Stimulated activated CD4-positive, alpha-beta T cell treated with anti-CD3 and anti-CD28 coated beads, Interleukin-1b, Interleukin-23, amount 100 ng/mL, for 24 hours (primary cell): ENCODE measurements around the gene PXK.
A peak's percentile ranks its signal among the peaks of the same experiment; 100 is the strongest.
"Not testable (repeated sequence)": the region's sequence is repeated elsewhere in the genome, so short reads cannot be mapped to it uniquely, and the experiment has no call there.

Experiments used
- DNase-seq, 4 experiments: peaks; one replicate each; pipeline ENCODE4 v3.0.0-alpha.2; 2020; ENCODE audit warnings: low read depth in 4 of 4, low spot score in 1 of 4

Gene PXK

DNA sequence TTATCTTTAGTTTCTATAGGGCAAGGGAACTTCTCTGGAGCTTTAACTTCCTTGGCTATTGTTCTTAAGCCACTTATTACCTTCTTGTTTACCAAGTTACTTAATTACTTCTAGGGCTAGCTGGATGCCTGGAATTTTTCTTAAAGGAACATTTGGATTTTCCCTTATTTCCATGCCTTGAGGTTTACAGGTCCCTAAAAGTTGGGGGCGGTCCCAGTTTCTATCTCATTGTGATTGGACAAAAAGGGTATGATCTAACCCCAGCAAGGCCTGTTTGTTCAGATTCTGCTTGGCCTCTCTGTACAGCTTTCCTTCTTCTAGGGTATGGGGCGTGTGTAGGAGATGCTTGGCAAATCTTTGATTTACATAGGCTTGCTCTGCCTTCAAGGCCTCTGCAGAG, 83.5 kb downstream of the PXK start:
- no peak for DNase-seq

DNA sequence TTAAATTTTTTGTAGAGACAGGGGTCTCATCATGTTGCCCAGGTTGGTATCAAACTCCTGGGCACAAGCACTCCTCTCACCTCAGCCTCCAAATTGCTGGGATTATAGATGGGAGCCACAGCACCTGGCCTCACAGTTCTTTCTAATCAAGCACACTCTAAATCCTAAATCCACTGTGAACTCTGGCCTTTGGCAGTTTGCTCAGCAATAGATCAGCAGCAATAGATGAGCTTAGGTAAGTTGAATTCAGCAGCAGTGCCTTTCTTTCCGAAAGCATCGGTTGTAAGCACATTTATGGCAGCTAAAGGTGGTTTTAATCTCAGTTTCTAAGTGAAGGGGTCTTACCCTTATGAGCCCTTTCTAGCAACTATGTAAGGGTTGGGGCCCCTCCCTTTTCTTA, 84.4 kb downstream of the PXK start:
- no peak for DNase-seq

DNA sequence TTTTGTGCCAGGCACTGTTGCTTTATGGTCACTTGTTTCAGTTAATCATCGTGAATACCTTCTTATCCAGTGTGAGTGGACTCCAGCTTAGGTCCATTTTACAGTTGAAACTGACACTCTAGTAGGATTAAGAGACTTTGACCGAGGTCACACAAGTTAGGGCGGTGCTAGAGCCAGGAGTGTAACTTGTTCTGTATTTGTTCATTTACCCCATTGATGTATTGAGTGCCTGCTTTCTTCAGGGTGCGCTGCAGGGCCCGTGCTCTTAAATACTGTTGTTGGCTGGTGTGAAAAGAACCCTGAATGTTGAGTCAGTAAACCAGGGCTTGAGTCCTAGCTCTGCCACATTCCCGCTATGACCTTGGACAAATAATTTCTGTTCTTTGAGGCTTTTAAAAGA, 85.5 kb downstream of the PXK start:
- no peak for DNase-seq

DNA sequence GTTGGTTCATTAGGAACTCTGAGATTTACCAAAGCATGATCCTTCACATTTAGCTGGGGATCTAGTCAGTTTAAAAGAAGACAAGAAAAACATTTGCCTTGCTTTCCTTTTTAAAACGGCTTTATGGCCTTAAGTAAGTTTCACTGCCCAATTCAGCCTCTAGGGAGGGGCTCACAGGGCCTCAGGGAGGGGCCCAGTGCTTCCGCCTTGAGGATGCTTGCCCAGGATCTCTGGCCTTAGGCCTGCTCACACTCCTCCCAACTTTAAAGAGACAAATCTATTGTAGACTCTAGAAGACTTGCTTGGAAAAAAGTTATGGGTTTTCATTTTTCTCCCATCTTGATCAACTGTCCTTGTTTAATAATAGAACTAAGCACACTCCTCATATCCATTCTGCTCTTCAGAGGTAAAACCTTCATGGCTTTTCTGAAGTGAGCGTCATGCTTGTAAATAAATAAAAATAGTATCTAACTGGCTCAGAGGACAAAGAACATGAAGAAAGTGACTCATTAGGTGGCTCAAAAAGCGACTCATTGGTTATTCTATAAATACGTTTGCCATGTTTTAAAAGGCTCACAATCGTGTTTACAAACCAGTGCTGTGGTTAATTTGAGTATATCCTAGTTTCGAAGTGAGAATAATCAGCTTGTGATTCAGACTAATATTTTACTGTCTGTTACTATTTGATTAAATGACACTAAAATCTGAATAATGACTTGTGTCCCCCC, 87.3 kb downstream of the PXK start:
- DNase-seq = no peak

DNA sequence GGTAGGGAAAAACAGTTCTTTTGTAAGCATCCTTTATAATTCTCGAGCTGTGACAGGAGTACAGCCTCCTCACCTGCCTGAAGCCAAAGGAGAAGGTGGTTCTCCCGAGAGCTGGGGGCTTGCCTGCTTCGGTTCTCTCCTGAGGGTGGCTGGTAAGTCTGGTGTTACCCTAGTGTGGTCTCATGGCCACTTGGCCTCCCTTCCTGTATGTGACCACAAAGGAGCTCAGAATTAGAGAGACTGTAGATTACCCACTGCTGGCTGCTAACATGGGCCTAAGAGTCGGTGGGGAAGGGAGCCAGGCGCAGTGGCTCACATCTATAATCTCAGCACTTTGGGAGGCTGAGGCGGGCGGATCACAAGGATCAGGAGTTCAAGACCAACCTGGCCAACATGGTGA, 88.3 kb downstream of the PXK start:
- no peak for DNase-seq

DNA sequence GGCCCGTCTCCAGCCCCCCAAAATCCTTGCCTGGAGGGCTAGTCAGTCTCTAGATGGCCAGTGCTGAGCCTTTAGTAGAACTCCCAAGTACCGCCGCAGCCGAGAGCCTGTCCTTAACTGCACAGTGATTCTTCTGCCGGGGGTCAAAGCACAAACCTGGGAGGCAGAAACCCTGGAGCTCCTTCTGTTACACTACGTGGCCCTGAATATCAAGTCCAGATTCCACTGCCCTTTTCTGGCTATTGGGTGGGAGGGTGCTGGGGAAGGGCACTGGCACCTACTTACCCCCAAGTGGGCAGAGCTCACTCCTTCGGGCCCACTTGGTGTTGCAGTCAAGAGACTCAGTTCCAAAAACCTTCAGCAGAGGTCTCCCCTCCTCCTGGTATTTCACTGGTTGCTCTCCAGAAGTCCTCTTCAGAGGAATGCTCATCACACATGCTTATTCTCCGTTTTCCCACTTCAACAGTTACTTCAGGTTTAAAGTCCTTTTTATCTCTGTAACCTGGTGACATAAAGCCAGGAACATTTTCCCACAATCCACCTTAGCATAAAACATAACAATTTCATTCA, 90.1 kb downstream of the PXK start:
- no peak for DNase-seq

DNA sequence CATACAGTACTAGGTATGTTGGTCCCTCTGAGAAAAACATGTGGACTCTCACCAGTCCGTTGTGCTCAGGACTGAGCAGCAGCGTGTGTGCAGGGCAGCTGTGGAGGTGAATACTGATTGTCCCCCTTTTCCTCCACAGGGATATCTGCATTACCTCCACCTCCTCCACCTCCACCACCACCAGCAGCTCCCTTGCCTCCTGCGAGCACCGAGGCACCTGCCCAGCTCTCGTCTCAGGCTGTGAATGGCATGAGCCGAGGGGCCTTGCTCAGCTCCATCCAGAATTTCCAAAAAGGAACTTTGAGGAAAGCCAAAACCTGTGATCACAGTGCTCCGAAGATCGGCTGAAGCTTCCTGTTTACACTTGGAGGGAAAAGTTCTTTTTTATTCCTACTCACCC, 91.9 kb downstream of the PXK start:
- DNase-seq = no peak

DNA sequence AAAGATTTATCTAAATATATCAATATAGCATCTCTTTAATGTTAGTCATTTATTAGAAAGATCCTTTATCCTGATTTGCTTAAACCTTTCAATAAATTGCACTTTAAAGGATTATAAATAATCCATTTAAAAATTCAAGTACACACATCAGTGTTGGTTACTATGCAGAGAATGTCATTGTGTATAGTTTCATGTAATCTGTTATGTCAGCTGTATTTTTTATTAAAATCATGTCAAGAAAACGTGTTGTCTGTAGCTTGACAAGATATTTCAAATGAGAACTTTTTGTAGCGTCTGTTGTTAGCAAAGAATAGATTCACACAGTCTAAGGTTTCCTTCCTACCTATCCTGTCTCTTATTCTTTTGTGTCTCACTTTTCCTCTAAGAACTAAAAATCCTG, 93.1 kb downstream of the PXK start:
- DNase-seq = no peak

DNA sequence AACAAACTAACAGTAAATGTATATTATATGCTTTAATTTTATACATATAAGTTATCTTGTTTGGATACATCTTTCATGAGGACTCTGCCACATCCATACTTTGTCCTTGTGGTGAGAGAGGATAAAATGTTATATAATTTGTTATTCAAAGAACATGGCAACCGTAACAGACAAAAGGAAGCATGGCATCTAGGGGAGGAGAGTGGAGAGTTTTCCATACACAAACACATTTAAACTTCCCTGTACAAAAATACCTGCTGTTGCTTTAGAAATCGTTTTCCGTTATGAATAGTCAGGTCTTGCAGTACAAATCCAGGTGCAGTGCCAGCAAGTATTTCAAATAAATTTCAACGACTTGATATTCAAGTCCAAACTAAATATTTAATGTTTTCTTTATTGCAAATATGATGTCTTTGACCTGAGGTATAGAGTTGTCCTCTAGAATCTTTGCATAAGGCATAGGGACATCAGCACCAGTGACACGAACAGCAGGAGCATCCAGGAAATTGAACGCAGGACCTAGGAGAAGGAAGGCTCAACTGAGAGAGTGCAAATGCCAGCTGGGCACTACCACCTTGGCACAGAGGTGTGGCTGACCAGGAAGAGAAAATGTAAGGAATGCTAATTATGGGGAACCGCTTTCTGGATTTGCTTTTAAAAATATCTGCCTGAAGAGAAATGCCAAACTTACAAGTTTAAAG, 95.1 kb downstream of the PXK start:
- no peak for DNase-seq

DNA sequence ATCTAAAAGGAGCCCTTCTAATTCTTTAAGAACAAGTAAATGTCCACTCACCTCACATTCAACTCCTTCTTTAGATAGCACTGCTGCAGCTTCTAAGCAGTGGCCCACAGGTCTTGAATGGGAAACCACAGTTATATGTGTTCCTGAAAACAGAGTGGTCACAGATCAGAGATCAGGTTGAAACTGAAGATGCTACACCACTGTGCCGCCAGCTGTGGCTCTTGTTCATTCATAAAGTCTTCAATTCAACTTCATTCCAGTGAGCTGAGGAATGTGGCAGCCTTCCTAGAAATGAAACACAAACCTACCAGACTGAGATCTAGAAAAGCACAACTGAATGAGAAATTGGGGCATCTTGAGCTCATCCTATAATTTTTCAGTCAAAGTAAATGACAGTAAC, 97.0 kb downstream of the PXK start:
- DNase-seq = no peak

DNA sequence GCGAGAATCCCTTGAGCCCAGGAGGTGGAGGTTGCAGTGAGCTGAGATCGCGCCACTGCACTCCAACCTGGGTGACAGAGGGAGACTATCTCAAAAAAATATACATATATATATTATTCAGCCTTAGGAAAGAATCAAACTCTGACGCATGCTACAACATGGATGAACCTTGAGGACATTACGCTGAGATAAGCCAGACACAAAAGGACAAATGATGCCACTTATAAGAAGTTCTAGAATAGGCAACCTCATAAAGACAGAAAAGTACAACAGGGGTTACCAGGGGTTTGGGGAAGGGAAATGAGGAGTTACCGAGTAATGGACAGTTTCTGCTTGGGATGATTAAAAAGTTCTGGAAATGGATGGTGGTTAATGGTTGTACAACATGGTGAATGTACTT, 100.2 kb downstream of the PXK start:
- no peak for DNase-seq

DNA sequence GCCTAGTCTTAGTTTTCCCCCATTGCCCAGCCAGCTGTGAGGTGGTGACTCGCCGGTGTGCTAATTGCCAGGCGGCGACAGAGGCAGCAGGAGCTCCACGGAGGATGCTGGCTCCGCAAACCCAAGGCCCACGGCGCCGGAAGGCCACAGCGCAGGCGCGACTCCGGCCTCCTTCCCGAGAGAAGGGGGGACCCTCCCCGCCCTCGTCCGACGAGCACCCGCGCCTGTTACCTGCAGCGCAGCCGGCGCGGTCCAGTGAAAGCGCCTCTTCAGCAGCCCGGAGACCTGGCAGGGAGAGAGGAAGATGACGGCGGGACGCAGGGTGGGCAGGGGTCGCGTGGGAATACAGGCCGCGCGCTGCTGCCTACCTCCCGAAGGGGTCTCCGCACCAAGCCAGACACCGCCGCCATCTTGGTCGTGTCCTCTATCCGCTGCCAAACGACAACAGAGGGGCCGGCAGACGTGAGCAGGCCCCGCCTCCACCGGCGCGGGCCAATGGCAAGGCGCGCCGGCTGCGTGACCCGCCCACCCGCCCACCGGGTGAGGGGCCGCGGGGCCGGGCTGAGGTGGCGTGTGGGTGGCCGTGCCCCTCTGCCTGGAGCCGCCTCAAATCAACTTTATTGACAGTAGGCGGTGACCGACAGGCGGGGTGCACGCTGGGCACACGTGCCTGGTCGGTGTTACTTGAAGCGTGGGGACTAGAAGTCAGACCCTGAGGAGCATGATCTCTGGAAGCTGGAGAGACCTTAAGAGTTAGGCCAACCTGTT, 100.9 kb downstream of the PXK start, which contains the start of gene PDHB:
Gene PDHB, minus strand, starts transcription at position 433 of the 768 bp plus-strand sequence. Its CDS starts 23 bp downstream, at position 410.
- DNase-seq = peak; percentile 74 to 89 (median 78)

DNA sequence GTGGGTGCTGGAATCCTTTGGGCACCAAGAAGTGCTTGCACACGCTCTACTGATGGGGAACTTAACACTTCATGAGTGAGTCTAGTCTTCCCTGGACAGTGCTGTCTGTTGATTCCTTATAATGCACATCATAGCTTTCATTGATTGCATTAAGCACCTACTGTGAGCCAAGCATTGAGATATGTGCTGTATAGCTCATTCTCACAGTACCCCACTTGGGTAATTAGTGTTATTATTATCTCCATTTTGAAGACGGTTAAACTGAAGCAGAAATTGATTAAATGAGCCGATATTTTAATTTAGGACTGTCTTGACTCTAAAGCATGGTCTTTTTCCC, 101.4 kb downstream of the PXK start:
- DNase-seq = no peak

DNA sequence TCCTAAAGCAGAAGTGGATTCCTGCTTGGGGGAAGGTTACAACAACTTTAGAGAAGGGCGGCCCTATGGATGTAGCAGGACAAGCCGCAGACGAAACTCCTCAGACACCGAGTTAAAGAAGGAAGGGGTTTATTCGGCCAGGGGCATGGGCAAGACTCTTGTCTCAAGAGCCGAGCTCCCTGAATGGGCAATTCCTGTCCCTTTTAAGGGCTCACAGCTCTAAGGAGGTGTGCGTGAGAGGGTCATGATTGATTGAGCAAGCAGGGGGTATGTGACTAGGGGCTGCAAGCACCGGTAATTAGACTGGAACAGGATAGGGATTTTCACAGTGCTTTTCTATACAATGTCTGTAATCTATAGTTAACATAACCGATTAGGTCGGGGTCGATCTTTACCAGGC, 101.8 kb downstream of the PXK start:
- no peak for DNase-seq

DNA sequence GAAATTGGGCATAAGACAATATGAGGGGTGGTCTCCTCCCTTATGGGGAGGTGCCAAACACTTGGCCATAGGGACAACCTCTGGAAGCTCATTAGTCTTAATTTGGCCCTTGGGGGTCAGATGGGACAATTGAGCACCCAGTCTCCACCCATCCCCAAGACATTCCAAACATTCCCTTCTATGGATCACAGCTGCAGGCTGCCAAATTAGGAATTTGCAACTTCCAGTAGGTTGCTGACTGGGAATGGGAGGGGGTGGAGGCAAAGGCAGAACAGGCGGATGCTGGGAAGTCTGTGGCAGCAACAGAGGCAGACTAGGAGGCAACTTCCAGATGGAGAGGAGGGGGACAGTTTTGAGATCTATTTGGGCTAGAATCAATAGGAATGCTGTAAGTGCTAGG, 102.3 kb downstream of the PXK start:
- DNase-seq = no peak

DNA sequence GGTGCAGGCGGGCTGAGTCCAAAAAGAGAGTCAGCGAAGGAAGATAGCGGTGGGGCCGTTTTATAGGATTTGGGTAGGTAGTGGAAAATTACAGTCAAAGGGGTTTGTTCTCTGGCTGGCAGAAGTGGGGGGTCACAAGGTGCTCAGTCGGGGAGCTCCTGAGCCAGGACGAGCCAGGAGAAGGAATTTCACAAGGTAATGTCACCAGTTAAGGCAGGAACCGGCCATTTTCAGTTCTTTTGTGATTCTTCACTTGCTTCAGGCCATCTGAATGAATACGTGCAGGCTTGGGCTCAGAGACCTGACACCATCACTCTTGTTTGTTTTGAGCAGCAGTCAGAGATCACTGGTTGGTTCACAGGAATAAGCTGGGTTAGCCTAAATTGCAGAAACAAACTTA, 104.6 kb downstream of the PXK start:
- not testable (repeated sequence) for DNase-seq

DNA sequence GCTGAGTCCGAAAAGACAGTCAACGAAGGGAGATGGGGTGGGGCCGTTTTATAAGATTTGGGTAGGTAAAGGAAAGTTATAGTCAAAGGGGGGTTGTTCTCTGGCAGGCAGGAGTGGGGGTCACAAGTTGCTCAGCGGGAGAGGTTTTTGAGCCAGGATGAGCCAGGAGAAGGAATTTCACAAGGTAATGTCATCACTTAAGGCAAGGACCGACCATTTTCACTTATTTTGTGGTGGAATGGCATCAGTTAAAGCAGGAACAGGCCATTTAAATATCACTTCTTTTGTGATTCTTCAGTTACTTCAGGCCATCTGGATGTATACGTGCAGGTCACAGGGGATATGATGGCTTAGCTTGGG, 108.3 kb downstream of the PXK start:
- DNase-seq = not testable (repeated sequence)

DNA sequence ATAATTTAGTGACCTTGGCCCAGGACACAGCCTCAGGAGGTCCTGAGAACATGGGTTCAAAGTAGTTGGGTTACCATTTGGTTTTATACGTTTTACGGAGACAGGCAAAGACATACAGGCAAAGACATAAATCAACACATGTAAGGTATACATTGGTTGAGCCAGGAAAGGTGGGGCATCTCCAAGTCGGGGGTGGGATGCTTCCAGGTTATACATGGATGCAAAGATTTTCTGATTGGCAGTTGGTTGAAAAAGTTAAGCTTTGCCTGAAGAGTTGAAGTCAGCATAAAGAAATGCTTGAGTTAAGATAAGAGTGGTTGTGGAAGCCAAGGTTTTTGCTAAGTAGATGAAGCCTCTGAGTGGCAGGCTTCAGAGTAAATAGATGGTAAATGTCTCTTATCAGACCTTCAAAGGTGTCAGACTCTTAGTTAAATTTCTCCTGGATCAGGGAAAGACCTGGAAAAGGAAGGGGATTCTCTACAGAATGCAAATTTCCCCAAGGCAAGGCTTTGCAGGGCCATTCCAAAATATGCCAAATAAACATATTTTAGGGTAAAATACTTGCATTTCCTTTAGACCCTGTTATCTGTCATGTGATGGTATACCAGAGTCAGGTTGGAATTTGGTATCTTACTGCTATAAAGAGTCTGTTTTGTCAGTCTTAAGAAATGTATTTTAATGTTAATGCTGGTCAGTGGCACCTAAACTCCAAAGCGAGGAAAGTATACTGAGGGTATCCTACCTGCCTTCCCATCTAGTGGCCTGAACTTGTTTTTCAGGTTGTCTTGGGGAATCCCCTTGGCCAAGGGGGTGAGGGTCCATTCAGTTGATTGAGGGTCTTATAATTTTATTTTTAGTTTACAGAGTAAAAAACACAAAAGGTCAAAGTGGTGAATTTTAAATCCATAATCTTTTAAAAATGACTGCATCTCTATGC, 109.1 kb downstream of the PXK start:
- DNase-seq = no peak

DNA sequence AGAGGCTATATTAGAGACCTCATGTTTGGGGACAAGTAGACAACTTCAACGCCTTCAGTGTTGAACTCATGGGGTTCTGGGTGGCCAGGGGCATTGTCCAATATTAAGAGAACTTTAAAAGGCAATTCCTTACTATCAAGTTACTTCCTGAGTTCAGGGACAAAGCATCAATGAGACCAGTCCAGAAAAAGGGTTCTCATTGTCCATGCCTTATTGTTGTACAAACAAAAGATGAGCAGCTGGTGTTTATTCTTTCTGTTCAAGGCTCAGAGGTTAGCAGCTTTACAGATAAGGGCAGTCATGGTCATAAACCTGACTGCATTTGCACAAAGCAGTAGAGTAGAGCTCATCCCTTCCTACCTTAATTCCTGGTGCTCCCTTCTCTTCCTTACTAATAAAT, 119.5 kb downstream of the PXK start:
- no peak for DNase-seq

DNA sequence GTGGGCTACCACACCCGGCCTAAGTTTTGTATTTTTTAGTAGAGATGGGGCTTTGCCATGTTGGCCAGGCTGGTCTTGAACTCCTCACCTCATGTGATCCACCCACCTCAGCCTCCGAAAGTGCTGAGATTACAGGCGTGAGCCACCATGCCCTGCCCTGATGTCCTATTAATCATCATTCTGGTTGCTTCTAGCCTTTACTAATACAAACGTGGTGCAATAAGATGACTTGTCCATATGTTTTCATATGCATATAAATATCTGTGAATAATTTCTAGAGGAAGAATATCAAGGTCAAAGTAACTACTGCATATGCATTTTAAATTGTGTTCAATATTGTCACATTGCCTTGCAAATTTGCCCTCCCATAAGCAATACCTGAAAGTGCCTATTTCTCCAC, 126.5 kb downstream of the PXK start:
- no peak for DNase-seq

DNA sequence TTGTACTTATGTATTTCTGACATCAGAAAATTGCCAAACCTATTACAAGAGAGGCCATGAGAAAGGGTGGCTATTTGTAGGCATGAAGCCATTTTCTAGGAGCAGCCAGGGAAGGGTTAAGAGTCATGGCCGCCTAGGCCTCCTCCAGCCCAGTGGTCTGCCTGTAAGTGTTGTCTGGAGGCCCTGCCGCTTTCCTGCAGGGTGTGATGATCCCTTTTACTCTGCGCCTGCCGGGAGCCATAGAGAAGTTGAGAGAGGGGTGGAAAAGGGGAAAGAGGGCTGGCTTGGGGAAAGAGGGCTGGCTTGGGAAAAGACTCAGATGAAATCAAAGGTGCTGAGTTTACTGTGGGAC, 130.1 kb downstream of the PXK start:
- DNase-seq = no peak
